ENCODE data around the gene PHB1. TPM values are rescaled to one million over a fixed set of nuclear protein-coding genes. Genes with fewer than 3 reads are reported as not detected.
"Not testable (repeated sequence)": the region's sequence is repeated elsewhere in the genome, so short reads cannot be mapped to it uniquely, and the experiment has no call there.

The PHB1 gene
- polyA plus RNA-seq, 1 of the 3 experiments (the other 2 are of a cell fraction), result 379 TPM

DNA sequence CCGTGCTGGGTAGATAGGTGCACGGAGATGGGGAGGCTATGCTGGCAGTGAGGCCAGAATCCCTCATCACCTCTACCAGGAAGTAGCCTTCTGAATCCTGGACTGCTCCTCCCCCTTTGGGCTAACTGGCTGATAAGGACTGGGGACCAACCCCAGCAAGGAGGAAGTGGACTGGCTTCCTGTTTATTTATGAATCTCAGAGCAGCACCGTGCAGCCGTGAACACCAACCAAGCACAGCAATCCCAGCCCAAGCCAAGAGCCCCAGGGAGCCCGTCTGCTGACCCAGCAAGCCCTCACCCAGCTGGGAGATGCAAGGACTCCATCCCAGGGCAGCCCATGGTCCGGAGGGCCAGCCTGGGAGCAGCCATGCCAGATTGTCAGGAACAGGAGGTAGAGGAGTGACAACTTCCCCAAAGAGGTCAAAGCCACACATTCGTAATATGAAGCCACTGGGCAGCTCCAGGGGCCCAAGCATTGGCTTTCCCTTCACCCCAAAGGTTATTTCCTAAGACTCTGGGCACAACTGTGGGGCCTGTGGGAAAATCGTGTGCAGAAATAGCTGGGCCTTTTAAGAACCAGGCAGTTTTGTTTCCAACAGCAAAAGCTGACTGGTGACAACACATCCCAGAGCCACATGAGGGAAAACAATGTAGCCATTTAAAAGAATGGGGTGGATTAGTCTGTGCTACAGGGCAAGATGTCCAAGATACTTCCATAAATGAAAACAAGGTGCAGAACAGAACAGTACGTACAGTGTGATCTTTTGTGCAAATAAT lies 23.9 kb downstream of the PHB1 start (continued):
- TF ChIP-seq, protein P1, sequence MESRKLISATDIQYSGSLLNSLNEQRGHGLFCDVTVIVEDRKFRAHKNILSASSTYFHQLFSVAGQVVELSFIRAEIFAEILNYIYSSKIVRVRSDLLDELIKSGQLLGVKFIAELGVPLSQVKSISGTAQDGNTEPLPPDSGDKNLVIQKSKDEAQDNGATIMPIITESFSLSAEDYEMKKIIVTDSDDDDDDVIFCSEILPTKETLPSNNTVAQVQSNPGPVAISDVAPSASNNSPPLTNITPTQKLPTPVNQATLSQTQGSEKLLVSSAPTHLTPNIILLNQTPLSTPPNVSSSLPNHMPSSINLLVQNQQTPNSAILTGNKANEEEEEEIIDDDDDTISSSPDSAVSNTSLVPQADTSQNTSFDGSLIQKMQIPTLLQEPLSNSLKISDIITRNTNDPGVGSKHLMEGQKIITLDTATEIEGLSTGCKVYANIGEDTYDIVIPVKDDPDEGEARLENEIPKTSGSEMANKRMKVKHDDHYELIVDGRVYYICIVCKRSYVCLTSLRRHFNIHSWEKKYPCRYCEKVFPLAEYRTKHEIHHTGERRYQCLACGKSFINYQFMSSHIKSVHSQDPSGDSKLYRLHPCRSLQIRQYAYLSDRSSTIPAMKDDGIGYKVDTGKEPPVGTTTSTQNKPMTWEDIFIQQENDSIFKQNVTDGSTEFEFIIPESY (IDR thresholded peaks at IDR 0.05; ENCODE audit: borderline replicate concordance, low read depth), result no peak

DNA sequence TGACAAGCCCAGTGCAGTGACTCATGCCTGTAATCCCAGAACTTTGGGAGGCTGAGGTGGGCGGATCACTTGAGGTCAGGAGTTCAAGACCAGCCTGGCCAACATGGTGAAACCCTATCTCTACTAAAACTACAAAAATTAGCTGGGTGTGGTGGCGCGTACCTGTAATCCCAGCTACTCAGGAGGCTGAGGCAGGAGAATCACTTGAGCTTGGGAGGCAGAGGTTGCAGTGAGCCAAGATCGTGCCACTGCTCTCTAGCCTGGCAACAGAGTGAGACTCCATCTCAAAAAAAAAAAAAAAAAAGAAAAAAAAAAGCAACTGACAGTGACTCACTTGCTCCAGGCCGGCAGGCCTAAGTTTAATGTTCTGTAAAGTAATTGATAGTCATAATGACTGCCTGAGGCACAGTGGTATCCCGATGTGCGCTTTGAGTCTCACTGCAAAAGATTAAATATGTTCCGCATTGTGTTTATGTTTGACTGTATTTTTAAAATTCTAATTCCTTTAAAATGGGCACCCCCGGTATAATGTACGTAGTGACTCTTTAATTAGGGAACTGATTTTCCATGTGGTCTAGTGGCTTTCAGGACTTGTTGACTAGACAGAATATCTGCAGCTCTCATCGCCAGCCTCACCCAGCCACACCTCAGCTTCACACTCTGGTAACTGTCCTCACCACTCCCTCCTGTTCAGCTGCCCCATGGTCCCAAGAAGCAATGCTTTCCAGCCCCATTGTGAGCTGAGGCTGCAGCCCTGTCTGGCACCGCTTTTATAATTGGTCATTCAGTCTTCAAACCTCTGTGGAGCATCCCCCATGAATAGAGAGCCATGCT lies 25.0 kb downstream of the PHB1 start:
- H3K9ac ChIP-seq; POLR2A ChIA-PET; DNase-seq; H3K9me2 ChIP-seq; H4K20me1 ChIP-seq (ENCODE audit: insufficient read depth); H3K9me3 ChIP-seq; H3K4me3 ChIP-seq (ENCODE audit: low read depth in 2 of 2, low read length in 1 of 2); H3K4me1 ChIP-seq (ENCODE audit: control insufficient read depth in 1 of 2, insufficient read depth in 2 of 2, low read depth in 1 of 2, low read length in 1 of 2); H3K79me2 ChIP-seq (ENCODE audit: insufficient read depth); H3K27me3 ChIP-seq (ENCODE audit: insufficient read depth); H3K27ac ChIP-seq (ENCODE audit: low read depth in 2 of 2, low read length in 1 of 2); H3K36me3 ChIP-seq (replicated peaks in 1 of 2; ENCODE audit: control insufficient read depth in 1 of 2, insufficient read depth in 2 of 2, low read length in 1 of 2); H3F3A ChIP-seq (replicated peaks; ENCODE audit: insufficient read depth); H3K4me2 ChIP-seq: not testable (repeated sequence)
- WGBS (ENCODE audit: low lambda C conversion rate), result 79% methylated on average over 12 of the region's 12 CpGs
- peak overlapping the region; percentile 16; the same call in 1 of the 2 replicates for H2AFZ ChIP-seq (ENCODE audit: low read depth)
- peak; percentile 38; the same call in 1 of the 2 replicates for TF ChIP-seq FOSL2 (IDR thresholded peaks at IDR 0.05; ENCODE audit: borderline replicate concordance, low read depth)
- CTCF ChIA-PET, result interaction anchor here (0.7 to 5.5 kb wide), 6 partner anchors 10 to 167 kb away, joined by 3 to 47 read pairs (median 4); no protein-coding TSS in a partner anchor

GRCh38 chr17:49388692-49389513 lies 25.8 kb downstream of the PHB1 start:
- Histone ChIP-seq H3K36me3 (replicated peaks in 1 of 2; ENCODE audit: control insufficient read depth in 1 of 2, insufficient read depth in 2 of 2, low read length in 1 of 2) (no peaks in the 10 kb centered on the region), H3K4me1 (ENCODE audit: control insufficient read depth in 1 of 2, insufficient read depth in 2 of 2, low read depth in 1 of 2, low read length in 1 of 2) (no peaks in the 10 kb centered on the region; a peak in 1 of 4 replicates), H3K4me2 (no peak overlapping the region), H2AFZ (ENCODE audit: low read depth) (peak overlapping the region; percentile 16; the same call in 1 of the 2 replicates), H3K9ac (no peak overlapping the region), H3K4me3 (ENCODE audit: low read depth in 2 of 2, low read length in 1 of 2) (no peak overlapping the region), H3K9me2 (no peaks in the 10 kb centered on the region), H3K9me3 (no peaks in the 10 kb centered on the region), H3K27ac (ENCODE audit: low read depth in 2 of 2, low read length in 1 of 2) (no peak overlapping the region), H3F3A (replicated peaks; ENCODE audit: insufficient read depth) (no peaks in the 10 kb centered on the region), H3K79me2 (ENCODE audit: insufficient read depth) (no peaks in the 10 kb centered on the region), H3K27me3 (ENCODE audit: insufficient read depth) (no peaks in the 10 kb centered on the region), H4K20me1 (ENCODE audit: insufficient read depth) (no peaks in the 10 kb centered on the region)
- POLR2A ChIA-PET, result no interaction called here
- CTCF ChIA-PET, result interaction anchor here (0.7 to 5.5 kb wide), 5 partner anchors 10 to 168 kb away, joined by 3 to 47 read pairs (median 4); no protein-coding TSS in a partner anchor
- no peak for DNase-seq
- WGBS (ENCODE audit: low lambda C conversion rate), result 93% methylated on average over 8 of the region's 8 CpGs
- TF ChIP-seq RFX5 (IDR thresholded peaks at IDR 0.05; ENCODE audit: low read length), result no peak
- TF ChIP-seq PBX3 (IDR thresholded peaks at IDR 0.05), result no peak
- TF ChIP-seq, protein P2, sequence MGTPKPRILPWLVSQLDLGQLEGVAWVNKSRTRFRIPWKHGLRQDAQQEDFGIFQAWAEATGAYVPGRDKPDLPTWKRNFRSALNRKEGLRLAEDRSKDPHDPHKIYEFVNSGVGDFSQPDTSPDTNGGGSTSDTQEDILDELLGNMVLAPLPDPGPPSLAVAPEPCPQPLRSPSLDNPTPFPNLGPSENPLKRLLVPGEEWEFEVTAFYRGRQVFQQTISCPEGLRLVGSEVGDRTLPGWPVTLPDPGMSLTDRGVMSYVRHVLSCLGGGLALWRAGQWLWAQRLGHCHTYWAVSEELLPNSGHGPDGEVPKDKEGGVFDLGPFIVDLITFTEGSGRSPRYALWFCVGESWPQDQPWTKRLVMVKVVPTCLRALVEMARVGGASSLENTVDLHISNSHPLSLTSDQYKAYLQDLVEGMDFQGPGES (IDR thresholded peaks at IDR 0.05; ENCODE audit: low read depth, low read length), result no peak
- no peak for TF ChIP-seq RXRA (IDR thresholded peaks at IDR 0.05; ENCODE audit: borderline replicate concordance, low read depth)
- TF ChIP-seq RCOR1 (IDR thresholded peaks at IDR 0.05; ENCODE audit: low read length), result no peak
- TF ChIP-seq, protein P3, sequence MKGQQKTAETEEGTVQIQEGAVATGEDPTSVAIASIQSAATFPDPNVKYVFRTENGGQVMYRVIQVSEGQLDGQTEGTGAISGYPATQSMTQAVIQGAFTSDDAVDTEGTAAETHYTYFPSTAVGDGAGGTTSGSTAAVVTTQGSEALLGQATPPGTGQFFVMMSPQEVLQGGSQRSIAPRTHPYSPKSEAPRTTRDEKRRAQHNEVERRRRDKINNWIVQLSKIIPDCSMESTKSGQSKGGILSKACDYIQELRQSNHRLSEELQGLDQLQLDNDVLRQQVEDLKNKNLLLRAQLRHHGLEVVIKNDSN (IDR thresholded peaks at IDR 0.05; ENCODE audit: borderline replicate concordance, low read depth), result no peak
- no peak for TF ChIP-seq FOXM1 (IDR thresholded peaks at IDR 0.05; ENCODE audit: low read depth)
- no peak for TF ChIP-seq TEAD4 (IDR thresholded peaks at IDR 0.05; ENCODE audit: borderline replicate concordance, insufficient read depth)
- TF ChIP-seq, protein P1 (IDR thresholded peaks at IDR 0.05; ENCODE audit: borderline replicate concordance, low read depth), result no peak
- no peak for TF ChIP-seq SIN3A (IDR thresholded peaks at IDR 0.05; ENCODE audit: borderline replicate concordance, low read depth, low read length)
- TF ChIP-seq GATA2 (CRISPR knock-in tag; IDR thresholded peaks at IDR 0.05), result no peak

All from SK-N-SH (cell line).